Posterior vena cava (tissue), 2 donors: ENCODE data around the gene CAVIN4. TPM values are rescaled to one million over a fixed set of nuclear protein-coding genes. Genes with fewer than 3 reads are reported as not detected.

ENCODE experiments used
- DNase-seq: peaks from one replicate; pipeline ENCODE4 v3.0.0-alpha.2; 2020; ENCODE audit warnings: low spot score
- intact Hi-C, 2 donors: fragments of 100-400 bp; cut with DNase I; formaldehyde crosslinking; loops; one replicate each; pipeline versions ENCODE4 v1.14.1 to v1.14.2; 2022 to 2023
- total RNA-seq, 2 donors: library from RNA; stranded (reverse); fragmentation: NEBNext Ultra II Directional; extraction: Animal tissue kit (Norgen Biotek cat#: 25700); gene quantifications; one replicate each; pipeline ENCODE4 v1.2.1, GENCODE V29; 2021
- donor health status: DM: yes; HTN: yes; CAD: no.
- donor health status: DM: yes; HTN: yes; CAD: no.

Gene CAVIN4
- total RNA-seq, 2 donors from 2014 or later = 0.51 to 1.5 TPM

DNA sequence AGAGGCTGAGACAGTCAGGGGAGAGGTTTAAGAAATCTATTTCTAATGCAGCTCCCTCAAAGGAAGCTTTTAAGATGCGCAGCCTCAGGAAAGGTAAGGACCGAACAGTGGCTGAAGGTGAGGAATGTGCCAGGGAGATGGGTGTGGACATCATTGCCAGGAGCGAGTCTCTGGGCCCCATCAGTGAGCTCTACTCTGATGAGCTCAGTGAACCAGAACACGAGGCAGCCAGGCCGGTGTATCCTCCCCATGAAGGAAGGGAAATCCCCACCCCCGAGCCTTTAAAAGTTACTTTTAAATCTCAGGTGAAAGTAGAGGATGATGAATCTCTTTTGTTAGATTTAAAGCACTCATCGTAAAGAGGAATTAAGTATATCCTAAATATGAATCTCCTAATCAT lies 8.2 kb downstream of the CAVIN4 start:
- intact Hi-C loops = no loop called here
- peak; percentile 45 for DNase-seq

DNA sequence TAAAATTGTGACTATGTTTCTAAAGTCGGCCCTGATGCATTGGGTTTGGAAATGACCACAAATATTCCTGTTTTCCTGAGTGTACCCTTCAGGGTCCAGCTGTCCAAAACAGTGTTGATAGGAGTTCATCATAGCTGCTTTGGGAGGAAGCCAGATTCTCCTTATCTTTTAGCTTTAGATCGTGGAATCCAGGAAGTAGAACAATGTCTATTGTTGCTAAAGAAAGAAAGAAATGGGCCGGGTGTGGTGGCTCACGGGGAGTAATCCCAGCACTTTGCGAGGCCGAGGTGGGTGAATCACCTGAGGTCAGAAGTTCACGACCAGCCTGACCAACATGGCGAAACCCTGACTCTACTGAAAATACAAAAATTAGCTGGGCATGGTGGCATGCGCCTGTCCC lies 9.5 kb downstream of the CAVIN4 start:
- intact Hi-C loops = no loop called here
- no peak for DNase-seq

DNA sequence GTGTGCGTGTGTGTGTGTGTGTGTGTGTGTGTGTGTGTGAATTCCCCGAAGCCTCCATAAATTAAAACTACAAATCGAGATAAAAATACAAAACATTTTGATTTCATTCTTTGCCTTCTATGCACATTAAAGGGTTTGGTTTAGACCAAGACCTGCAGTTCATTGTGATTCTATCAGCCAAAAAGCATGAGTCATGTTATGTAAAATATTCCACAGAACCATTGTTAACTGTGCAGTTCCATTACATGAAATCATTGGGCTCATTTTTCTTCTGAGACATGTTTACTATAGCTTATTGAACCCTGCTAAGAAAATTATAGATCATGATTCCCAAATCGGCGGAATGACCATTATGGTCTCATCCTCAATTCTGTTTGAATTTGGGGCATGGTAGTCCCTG lies 11.7 kb downstream of the CAVIN4 start:
- intact Hi-C loops = no loop called here
- DNase-seq = no peak

DNA sequence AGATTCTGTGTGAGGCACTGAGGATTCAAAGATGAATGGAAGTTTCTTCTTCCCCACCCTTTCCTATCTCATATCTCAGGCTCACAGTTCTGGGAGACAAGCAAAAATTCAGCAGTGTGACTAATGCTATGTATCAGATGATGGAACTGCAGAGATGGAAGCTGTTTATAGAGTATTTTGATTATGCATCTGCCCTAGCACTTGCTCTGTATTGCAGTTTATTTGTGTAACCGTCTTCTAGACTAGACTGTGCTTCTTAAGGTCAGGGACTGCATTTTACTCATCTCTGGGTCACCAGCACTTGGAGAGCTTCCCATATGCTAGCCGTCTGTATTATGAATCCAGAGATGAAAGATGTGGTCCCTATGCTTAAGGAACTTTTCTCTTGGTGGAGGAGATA lies 12.6 kb downstream of the CAVIN4 start:
- intact Hi-C loops = no loop called here
- no peak for DNase-seq

DNA sequence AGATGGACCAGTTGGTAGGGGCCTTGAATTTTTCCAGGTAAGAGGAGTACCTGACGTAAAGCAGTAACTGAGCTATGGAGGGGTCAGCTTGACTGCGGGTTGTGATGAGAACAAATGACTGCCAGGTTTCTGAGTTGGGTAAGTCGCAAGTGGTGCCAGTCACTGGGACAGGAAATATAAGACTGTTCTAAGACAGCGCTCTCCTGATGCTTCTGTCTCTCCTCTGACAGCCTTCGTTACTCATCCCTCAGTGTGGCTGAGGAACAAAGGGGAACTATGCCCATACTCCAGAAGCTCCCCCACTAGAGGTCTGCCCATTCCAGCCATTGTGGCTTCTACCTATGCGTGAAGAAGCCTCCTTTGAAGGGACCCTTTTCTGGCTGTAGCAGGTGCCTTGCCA lies 13.3 kb downstream of the CAVIN4 start:
- DNase-seq = no peak
- intact Hi-C loops = no loop called here

GRCh38 chr9:100591639-100592412 lies 13.9 kb downstream of the CAVIN4 start:
- intact Hi-C loops = no loop called here

DNA sequence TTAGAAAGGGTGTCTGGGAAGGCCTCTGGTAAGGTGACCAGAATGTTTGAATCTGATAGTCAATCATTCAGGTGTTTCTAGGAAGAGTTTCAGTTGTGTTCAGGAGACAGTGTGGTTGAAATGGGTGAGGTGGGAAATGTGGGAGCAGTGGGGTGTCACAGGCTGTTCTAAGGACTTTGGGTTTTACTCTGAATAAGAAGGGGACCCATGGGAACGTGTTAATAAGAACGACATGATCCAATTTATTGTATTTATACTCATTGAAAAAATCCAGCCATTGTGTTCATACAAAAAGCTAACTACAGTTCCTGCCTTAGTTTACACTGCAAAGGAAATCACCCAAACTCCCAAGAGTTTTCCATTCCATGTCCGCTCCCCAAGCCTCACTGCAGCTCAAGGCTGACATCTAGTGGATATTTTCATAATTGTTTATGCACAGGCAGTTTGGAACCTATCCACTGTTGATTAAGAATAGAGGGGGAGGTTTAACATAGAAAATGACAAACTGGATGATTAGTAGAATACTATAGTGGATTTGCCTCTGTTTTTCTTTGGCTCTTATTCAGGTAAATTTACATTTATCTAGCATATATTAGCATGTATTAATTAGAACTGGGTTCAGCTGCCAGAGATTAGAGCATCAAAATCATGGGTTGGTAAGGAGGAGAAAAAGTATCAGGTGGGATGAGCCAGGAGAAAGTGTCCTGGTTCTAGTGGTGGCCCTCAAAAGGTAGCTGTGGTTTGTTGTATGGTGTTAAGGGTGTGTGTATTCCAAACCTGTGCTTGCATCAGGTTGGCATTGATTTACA lies 17.7 kb downstream of the CAVIN4 start:
- DNase-seq = no peak
- intact Hi-C loops = no loop called here

More at GRCh38 chr9:100591639-100592412, 13.9 kb downstream of the CAVIN4 start:
- peak; percentile 28 for DNase-seq

DNA sequence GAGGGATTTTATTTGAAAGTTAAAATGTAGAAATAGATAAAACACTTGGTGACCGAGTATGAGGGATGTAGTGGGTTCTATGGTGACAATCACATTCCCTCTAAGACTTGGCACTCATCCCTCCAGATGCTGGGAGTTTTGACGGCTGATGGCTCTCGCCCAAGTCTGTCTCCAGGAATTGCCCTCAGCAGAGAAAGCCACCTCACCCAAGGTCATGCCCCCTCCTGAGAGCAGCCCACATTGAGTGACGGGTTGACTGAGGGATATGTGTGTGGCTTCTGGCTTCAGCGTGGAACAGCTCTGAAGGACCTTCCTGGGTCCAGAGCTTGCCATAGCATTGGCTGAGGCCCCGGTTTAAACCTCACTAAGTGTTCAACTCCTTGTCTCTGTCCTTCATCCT lies 19.4 kb downstream of the CAVIN4 start:
- no peak for DNase-seq
- intact Hi-C loops = no loop called here

DNA sequence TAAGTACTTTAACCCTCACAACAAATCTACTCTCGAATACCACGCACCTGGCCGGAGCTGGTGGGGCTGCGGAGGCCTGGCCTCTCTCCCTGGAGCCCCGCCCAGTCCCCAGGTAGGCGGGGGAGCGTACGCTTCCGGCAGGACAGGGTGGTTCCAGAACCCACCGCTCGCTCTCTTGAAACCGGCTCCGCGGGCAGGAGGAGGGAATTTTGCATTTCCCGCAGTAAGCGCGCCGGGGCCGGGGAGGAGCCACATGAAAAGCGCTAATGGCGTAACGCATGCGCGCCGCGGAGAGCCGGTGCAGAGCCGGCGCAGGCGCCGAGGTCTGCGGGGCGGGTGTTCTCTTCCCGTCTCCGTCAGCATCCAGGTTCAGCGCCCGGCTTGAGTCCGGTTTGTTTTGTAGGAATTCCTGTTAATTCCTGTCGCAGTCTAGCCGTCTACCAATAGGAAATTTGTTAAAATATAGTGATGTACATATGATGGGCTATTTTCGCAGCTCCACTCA lies 20.8 kb downstream of the CAVIN4 start:
- intact Hi-C loops = no loop called here

DNA sequence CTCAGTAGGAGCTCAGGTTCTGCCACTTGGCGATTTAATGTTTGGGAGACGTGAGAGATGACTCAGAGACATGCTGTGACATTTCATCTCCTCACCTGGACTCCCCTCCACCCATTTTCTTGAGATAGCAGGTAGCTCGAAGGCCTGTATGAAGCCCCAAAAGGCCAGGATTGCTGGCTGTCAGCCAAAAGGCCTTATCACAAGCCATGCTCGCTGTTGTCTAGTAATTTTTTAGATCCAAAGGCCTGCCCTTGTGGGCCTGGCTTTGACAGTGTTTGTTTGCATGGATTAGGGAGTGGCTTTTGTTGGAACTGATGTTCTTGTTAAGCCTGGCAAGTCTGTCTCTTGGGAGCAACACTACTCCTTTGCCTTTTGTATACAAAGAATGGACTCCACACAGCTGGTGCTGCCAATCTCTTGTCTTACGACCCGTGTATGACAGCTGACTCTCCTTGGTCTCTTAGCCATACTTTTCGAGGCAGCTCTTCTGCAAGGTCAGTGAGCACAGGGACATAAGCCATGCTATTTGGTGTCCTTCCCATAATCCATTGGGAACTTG lies 22.7 kb downstream of the CAVIN4 start:
- DNase-seq = peak; percentile 75
- intact Hi-C loops = no loop called here

More for the DNA sequence above, 20.8 kb downstream of the CAVIN4 start:
- DNase-seq = peak; percentile 94

DNA sequence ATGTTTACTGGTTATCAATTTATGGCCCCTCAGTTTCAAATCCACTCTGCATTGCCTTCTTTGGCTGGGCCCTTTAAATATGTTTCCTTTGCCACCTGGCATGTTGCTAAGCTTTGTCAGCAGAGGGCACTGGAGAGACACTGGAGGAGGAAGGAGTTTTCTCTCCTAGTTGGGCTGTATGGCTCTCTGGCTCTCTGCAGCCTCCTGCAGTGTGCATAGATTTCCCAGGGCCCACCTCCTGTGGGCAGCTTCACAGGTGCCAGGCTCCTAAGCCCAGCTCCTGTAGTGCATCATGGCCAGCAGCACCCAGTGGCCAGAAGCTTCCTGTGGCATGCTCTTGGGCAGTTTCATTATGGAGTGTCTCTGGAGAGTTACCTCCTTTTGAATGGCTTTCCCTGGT lies 23.3 kb downstream of the CAVIN4 start:
- DNase-seq = no peak
- intact Hi-C loops = no loop called here

DNA sequence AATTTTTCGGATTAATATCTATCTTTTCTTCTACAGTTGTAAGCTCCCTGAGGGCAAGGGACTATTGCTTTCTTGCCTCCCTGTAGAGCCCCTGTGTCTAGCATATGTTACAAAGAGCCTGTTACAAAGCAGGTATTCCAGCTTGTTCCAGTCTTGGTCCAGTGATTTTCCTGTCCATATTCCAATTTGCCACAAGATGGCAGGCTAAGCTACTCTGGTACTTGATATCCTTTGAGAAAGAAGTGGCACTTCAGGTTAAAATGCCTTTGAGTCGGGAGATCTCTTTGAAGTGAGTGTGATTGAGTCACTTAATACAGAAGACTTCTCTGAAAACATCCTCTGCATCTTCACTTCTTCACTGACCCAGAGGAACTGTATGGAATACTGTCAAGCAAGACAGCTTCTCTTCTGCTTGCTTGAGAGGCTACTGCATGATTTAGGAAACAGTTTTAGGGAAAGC lies 24.5 kb downstream of the CAVIN4 start:
- intact Hi-C loops = no loop called here
- no peak for DNase-seq

DNA sequence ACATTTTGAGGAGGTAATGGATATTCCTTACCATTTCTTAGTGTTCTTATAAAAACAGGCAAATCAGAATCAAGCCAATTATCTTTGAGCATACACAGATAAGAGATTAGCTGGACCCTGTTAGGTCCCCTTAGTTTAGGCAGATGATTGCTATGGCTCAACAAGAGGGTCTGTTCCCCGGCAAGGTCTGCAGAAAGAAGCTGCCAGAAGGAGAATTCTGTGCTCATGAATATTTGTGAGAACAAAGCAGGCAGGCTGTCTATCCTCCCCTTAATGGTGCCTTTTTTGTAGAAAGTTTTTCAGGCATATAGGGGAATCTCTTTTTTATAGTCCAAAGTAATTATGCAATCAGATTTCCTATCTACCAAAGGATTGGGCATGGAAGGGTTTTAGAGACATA lies 27.5 kb downstream of the CAVIN4 start:
- intact Hi-C loops = no loop called here

GRCh38 chr9:100619194-100619593 lies 41.3 kb downstream of the CAVIN4 start:
- intact Hi-C loops = no loop called here
- no peak for DNase-seq

More for the DNA sequence above, 27.5 kb downstream of the CAVIN4 start:
- DNase-seq = no peak

- intact Hi-C loops = no loop called here
- no peak for DNase-seq
Measured at GRCh38 chr9:100619665-100620064, 41.8 kb downstream of the CAVIN4 start.

DNA sequence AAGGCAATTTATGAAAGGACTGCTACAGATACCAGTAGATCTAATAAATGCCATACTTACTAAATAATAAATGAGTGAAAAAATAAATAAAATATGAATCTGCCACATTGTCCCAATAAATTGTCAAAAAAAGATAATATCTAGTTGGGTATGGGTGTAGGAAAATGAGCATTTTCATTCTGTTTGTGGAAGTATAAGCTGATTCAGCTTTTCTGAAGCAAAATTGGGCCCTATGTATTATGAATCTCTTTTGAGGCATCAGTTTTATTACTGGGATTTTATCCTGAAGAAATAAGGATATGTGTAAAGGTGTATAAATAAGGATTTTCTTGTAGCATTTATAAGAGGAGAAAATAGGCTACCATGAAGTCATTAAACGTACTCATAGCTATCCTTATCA lies 46.1 kb downstream of the CAVIN4 start:
- intact Hi-C loops = no loop called here
- DNase-seq = no peak

DNA sequence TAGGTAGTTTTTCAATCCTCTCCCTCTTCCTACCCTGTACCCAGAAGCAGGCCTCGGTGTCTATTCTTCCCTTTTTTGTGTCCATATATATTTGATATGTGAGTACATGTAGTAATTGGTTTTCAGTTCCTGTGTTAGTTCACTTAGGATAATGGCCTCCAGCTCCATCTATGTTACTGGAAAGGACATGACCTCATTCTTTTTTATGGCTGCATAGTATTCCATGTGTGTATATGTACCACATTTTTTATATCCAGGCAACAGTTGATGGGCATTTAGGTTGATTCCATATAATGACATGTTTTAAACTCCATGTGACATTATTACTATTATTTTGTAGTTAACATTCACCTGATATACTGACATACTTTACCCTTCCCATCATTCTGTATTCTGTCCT lies 49.1 kb downstream of the CAVIN4 start:
- intact Hi-C loops = no loop called here
- no peak for DNase-seq

DNA sequence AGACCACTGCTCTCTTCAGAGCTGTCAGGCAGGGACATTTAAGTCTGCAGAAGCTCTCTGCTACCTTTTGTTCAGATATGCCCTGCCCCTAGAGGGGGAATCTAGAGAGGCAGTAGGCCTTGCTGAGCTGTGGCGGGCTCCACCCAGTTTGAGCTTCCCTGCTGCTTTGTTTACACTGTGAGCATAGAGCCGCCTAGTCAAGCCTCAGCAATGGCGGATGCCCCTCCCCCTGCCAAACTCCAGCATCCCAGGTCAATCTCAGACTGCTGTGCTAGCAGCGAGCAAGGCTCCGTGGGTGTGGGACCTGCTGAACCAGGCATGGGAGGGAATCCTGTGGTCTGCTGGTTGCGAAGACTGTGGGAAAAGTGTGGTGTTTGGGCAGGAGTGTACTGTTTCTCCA lies 59.9 kb downstream of the CAVIN4 start:
- intact Hi-C loops = no loop called here
- no peak for DNase-seq
